Naive thymus-derived CD4-positive, alpha-beta T cell (primary cell): ENCODE data around the gene TMEM266. TPM values are rescaled to one million over a fixed set of nuclear protein-coding genes. Genes with fewer than 3 reads are reported as not detected.

Experiments
- ATAC-seq: fragments of 150-1000 bp; cut with Tn5 transposase; 2 replicates; pipeline ENCODE4 v1.10.0; 2021; ENCODE audit warnings: mild to moderate bottlenecking, moderate library complexity
- CTCF ChIA-PET: fragments of 350-600 bp; sonication (Branson Sonifier 250); formaldehyde crosslinking; loops from one replicate; lab custom pipeline; 2021; ENCODE audit warnings: antibody characterized with exemption; lab: Charles Lee
- POLR2A ChIA-PET: fragments of 350-600 bp; sonication (Branson Sonifier 250); formaldehyde crosslinking; loops from one replicate; lab custom pipeline; 2021; ENCODE audit warnings: antibody characterized with exemption, inconsistent platforms; lab: Charles Lee
- DNase-seq, 9 donors: peaks; one replicate each; pipeline versions ENCODE4 v3.0.0 to v3.0.0-alpha.2; 2020 to 2022; ENCODE audit warnings: mixed read lengths in 1 of 9
- H3K27ac ChIP-seq: one replicate; pipeline ENCODE4 v1.7.0; 2013; ENCODE audit warnings: mild to moderate bottlenecking, low read depth, low read length, moderate library complexity
- H3K27me3 ChIP-seq, 2 donors: one replicate each; pipeline ENCODE4 v1.7.0; 2013; ENCODE audit warnings: low read length in 2 of 2, mild to moderate bottlenecking in 2 of 2, moderate library complexity in 2 of 2; ENCODE audit not compliant: control insufficient read depth in 2 of 2, insufficient read depth in 2 of 2
- H3K36me3 ChIP-seq, 3 experiments: 1 replicate in 2 of 3; 2 replicates in 1 of 3; pipeline ENCODE4 v1.7.0; 2013; ENCODE audit warnings: low read length in 3 of 3, mild to moderate bottlenecking in 3 of 3, moderate library complexity in 1 of 3; ENCODE audit not compliant: insufficient read depth in 3 of 3, control insufficient read depth in 2 of 3
- H3K4me1 ChIP-seq, 2 donors: one replicate each; pipeline ENCODE4 v1.7.0; 2013; ENCODE audit warnings: low read length in 2 of 2, mild to moderate bottlenecking in 2 of 2, moderate library complexity in 1 of 2; ENCODE audit not compliant: control insufficient read depth in 2 of 2, insufficient read depth in 2 of 2
- H3K4me3 ChIP-seq: 2 replicates; pipeline ENCODE4 v1.7.0; 2013; ENCODE audit warnings: mild to moderate bottlenecking, low read length
- H3K9me3 ChIP-seq, 3 experiments: 1 replicate in 2 of 3; 2 replicates in 1 of 3; pipeline ENCODE4 v1.7.0; 2013; ENCODE audit warnings: low read length in 3 of 3; ENCODE audit not compliant: control insufficient read depth in 2 of 3
- H3K27ac Mint-ChIP-seq, 9 donors: one replicate each; pipeline ENCODE4 v1.8.0; 2020 to 2022; ENCODE audit warnings: mixed read lengths in 9 of 9, mild to moderate bottlenecking in 8 of 9, moderate library complexity in 5 of 9, inconsistent platforms in 2 of 9
- H3K27me3 Mint-ChIP-seq, 5 donors: one replicate each; pipeline ENCODE4 v1.8.0; 2021 to 2022; ENCODE audit warnings: mixed read lengths in 5 of 5, mild to moderate bottlenecking in 1 of 5
- H3K36me3 Mint-ChIP-seq, 5 donors: one replicate each; pipeline ENCODE4 v1.8.0; 2020 to 2022; ENCODE audit warnings: mixed read lengths in 5 of 5, mild to moderate bottlenecking in 3 of 5, inconsistent platforms in 1 of 5
- H3K4me1 Mint-ChIP-seq, 7 donors: one replicate each; pipeline ENCODE4 v1.8.0; 2020 to 2022; ENCODE audit warnings: mixed read lengths in 7 of 7, mild to moderate bottlenecking in 3 of 7, inconsistent platforms in 1 of 7
- H3K4me3 Mint-ChIP-seq, 10 donors: one replicate each; pipeline ENCODE4 v1.8.0; 2020 to 2022; ENCODE audit warnings: mild to moderate bottlenecking in 10 of 10, mixed read lengths in 10 of 10, moderate library complexity in 6 of 10, inconsistent platforms in 2 of 10
- H3K9me3 Mint-ChIP-seq, 11 donors: one replicate each; pipeline ENCODE4 v1.8.0; 2020 to 2022; ENCODE audit warnings: mixed read lengths in 11 of 11, mild to moderate bottlenecking in 4 of 11, inconsistent platforms in 1 of 11, moderate library complexity in 1 of 11
- intact Hi-C, 2 donors: fragments of 100-400 bp; cut with micrococcal nuclease; formaldehyde crosslinking; loops; one replicate each; pipeline ENCODE4 v1.15.1; 2023
- polyA plus RNA-seq, 2 donors: library from polyadenylated mRNA; unstranded; fragments of 300-500 nt; fragmentation: Illumina TruSeq; gene quantifications; one replicate each; pipeline ENCODE4 v1.2.3, GENCODE V29; 2021
- total RNA-seq, 6 experiments: library from RNA in 5 of 6; stranded (reverse) in 5 of 6; gene quantifications; 1 replicate in 5 of 6; 2 replicates in 1 of 6; pipeline ENCODE4 v1.2.3 and lab custom pipeline; 2021 to 2026

Gene TMEM266
- total and polyA plus RNA-seq, 7 experiments from 2014 or later: not detected

GRCh38 chr15:76233921-76234320 is 174.1 kb downstream of the TMEM266 start:
- DNase-seq (no peak), ATAC-seq (no peak)
- H3K36me3 Mint-ChIP-seq: peaks cover 0 to 19% (median 12%) of the 10 kb centered on the region in 5 donors
- H3K27ac Mint-ChIP-seq: no peak overlapping the region
- H3K27me3 Mint-ChIP-seq: no peaks in the 10 kb centered on the region
- H3K36me3 ChIP-seq: peaks cover 0 to 10% (median 6%) of the 10 kb centered on the region in 3 experiments
- ChIA-PET CTCF (no interaction called here), POLR2A (no interaction called here)
- H3K9me3 ChIP-seq: no peaks in the 10 kb centered on the region
- peaks cover 0 to 3% (median 0%) of the 10 kb centered on the region in 7 donors for H3K4me1 Mint-ChIP-seq
- H3K27me3 ChIP-seq: no peaks in the 10 kb centered on the region
- H3K4me1 ChIP-seq: no peaks in the 10 kb centered on the region
- no peaks in the 10 kb centered on the region for H3K9me3 Mint-ChIP-seq
- intact Hi-C loops: loop anchor here (2.0 to 10.0 kb wide), 2 partner anchors 633 to 701 kb away; partner anchors contain the start of gene RCN2 (in 1 of the 2)
- no peak overlapping the region for H3K27ac ChIP-seq
- no peak overlapping the region for H3K4me3 Mint-ChIP-seq
- no peak overlapping the region for H3K4me3 ChIP-seq

GRCh38 chr15:76234337-76234889 is 174.6 kb downstream of the TMEM266 start:
- Histone ChIP-seq H3K27ac (no peak overlapping the region), H3K36me3 (peaks cover 0 to 6% (median 5%) of the 10 kb centered on the region in 3 experiments), H3K27me3 (no peaks in the 10 kb centered on the region), H3K4me1 (no peaks in the 10 kb centered on the region), H3K4me3 (no peak overlapping the region), H3K9me3 (no peaks in the 10 kb centered on the region)
- intact Hi-C loops: loop anchor here (2.0 to 10.0 kb wide), 2 partner anchors 632 to 700 kb away; partner anchors contain the start of gene RCN2 (in 1 of the 2)
- Mint-ChIP-seq H3K27ac (no peak overlapping the region), H3K4me1 (peaks cover 0 to 3% (median 0%) of the 10 kb centered on the region in 7 donors), H3K27me3 (no peaks in the 10 kb centered on the region), H3K36me3 (peaks cover 0 to 17% (median 12%) of the 10 kb centered on the region in 5 donors), H3K9me3 (no peaks in the 10 kb centered on the region), H3K4me3 (no peak overlapping the region)
- ATAC-seq (no peak), DNase-seq (no peak)
- ChIA-PET CTCF (no interaction called here), POLR2A (no interaction called here)

- Histone ChIP-seq H3K36me3 (peaks cover 0 to 6% (median 5%) of the 10 kb centered on the region in 3 experiments), H3K9me3 (no peaks in the 10 kb centered on the region), H3K27ac (no peak overlapping the region), H3K4me1 (no peaks in the 10 kb centered on the region), H3K4me3 (no peak overlapping the region), H3K27me3 (no peaks in the 10 kb centered on the region)
- ChIA-PET POLR2A (no interaction called here), CTCF (interaction anchor here (0.8 to 1.0 kb wide), 3 partner anchors 8 to 12 kb away, joined by 3 to 4 read pairs (median 3); no protein-coding TSS in a partner anchor)
- Mint-ChIP-seq H3K36me3 (peaks cover 0 to 17% (median 12%) of the 10 kb centered on the region in 5 donors), H3K27me3 (no peaks in the 10 kb centered on the region), H3K4me1 (peaks cover 0 to 3% (median 0%) of the 10 kb centered on the region in 7 donors), H3K9me3 (no peaks in the 10 kb centered on the region), H3K27ac (no peak overlapping the region), H3K4me3 (no peak overlapping the region)
- intact Hi-C loops: loop anchor here (1.0 to 10.0 kb wide), 6 partner anchors 52 to 699 kb away; partner anchors contain the start of genes ISL2 (in 1 of the 2) and RCN2 (in 1 of the 2)
- DNase-seq: peak in 6 of 9 donors; percentile 4 to 49 (median 28)
- ATAC-seq: peak; percentile 54
These were observed 175.5 kb downstream of the TMEM266 start for GRCh38 chr15:76235186-76235826.

DNA sequence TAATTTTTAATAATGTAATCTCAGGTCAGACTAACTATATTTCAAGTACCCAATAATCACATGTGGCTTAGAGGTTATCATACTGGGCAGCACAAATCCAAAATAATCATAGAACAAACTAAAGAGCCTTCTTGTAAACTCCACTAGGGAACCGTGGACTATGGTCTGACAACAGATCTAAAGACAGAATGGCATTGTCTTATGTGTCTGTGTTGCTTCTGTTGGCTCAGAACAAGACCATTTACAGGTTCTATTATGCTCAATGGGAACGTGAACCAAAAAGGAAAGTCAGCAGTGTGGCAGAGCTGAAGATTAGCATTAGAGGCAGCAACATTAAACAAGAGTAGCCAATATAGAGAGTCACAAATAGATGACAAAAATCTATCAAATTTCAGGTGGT is 176.6 kb downstream of the TMEM266 start:
- ATAC-seq (no peak), DNase-seq (no peak)
- H3K27ac Mint-ChIP-seq: no peak overlapping the region
- POLR2A ChIA-PET: no interaction called here
- CTCF ChIA-PET: no interaction called here
- intact Hi-C loops: loop anchor here (5.0 to 10.0 kb wide), 3 partner anchors 51 to 698 kb away; partner anchors contain the start of genes ISL2 (in 1 of the 2) and RCN2 (in 1 of the 2)
- H3K27ac ChIP-seq: no peak overlapping the region
- H3K4me1 Mint-ChIP-seq: peaks cover 0 to 3% (median 0%) of the 10 kb centered on the region in 7 donors
- H3K27me3 ChIP-seq: no peaks in the 10 kb centered on the region
- no peaks in the 10 kb centered on the region for H3K9me3 ChIP-seq
- peaks cover 0 to 14% (median 5%) of the 10 kb centered on the region in 5 donors for H3K36me3 Mint-ChIP-seq
- no peak overlapping the region for H3K4me3 ChIP-seq
- no peaks in the 10 kb centered on the region for H3K9me3 Mint-ChIP-seq
- no peaks in the 10 kb centered on the region for H3K27me3 Mint-ChIP-seq
- H3K4me3 Mint-ChIP-seq: no peak overlapping the region
- no peaks in the 10 kb centered on the region for H3K36me3 ChIP-seq
- no peaks in the 10 kb centered on the region for H3K4me1 ChIP-seq

DNA sequence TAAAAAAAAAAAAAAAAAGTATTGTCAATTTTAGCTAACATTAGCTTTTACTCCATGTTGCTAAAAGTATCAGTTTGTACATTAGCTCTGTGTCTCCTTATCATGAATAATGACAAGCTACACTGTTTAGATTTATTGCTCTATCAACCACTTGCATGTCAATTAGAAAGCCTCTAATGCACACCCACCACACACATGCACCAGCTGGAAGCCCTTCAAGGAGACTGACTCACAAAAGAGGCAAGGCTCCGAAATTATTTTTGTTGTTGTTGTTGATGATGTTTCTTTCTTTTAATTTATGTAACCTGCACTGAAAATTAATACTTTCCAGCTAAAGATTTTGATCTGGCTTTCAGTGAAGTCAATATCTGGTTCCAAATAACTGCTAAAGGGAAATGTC is 180.0 kb downstream of the TMEM266 start:
- Mint-ChIP-seq H3K36me3 (peaks cover 0 to 11% (median 8%) of the 10 kb centered on the region in 5 donors), H3K27ac (no peak overlapping the region), H3K27me3 (no peaks in the 10 kb centered on the region), H3K4me1 (peaks cover 0 to 2% (median 0%) of the 10 kb centered on the region in 7 donors), H3K9me3 (no peaks in the 10 kb centered on the region), H3K4me3 (no peak overlapping the region)
- POLR2A ChIA-PET: no interaction called here
- H3K4me3 ChIP-seq: no peak overlapping the region
- intact Hi-C loops: loop anchor here (5.0 to 10.0 kb wide), 3 partner anchors 48 to 695 kb away; partner anchors contain the start of genes ISL2 (in 1 of the 2) and RCN2 (in 1 of the 2)
- no peaks in the 10 kb centered on the region for H3K4me1 ChIP-seq
- no peaks in the 10 kb centered on the region for H3K9me3 ChIP-seq
- H3K36me3 ChIP-seq: no peaks in the 10 kb centered on the region
- no peak for DNase-seq
- no peaks in the 10 kb centered on the region for H3K27me3 ChIP-seq
- CTCF ChIA-PET: interaction anchor here (0.5 kb wide), 1 partner anchor 150 kb away, joined by 4 read pairs; no protein-coding TSS in a partner anchor
- no peak overlapping the region for H3K27ac ChIP-seq
- ATAC-seq: no peak

DNA sequence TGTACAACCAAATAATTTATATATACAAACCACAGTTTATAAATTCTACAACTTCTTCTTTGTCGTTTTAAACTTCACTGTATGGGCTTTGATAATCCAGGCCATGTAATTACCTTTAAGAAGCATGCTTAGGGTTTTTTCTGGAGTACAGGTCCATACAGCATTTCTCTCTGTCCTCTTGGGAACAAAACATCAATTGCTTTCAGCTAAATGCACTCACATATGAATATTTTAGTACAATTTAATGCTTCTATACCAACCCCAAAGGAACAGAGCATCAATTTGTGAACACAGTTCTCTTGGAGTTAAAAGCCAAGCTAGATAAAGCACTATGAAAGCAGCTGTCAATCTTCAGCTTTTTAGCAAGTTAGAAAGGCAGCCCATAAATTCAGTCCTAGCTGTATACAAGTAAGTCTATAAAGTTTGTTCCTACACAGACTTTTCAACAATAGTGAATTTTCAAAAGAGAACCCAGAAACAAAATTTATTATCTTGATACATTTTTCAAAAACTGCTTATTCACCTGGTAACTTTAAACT is 185.4 kb downstream of the TMEM266 start:
- H3K4me1 Mint-ChIP-seq: peaks cover 0 to 1% (median 0%) of the 10 kb centered on the region in 7 donors
- peaks cover 0 to 12% (median 8%) of the 10 kb centered on the region in 5 donors for H3K36me3 Mint-ChIP-seq
- no peak for ATAC-seq
- Histone ChIP-seq H3K4me1 (no peaks in the 10 kb centered on the region), H3K4me3 (no peak overlapping the region), H3K9me3 (no peaks in the 10 kb centered on the region), H3K36me3 (no peaks in the 10 kb centered on the region), H3K27me3 (no peaks in the 10 kb centered on the region), H3K27ac (no peak overlapping the region)
- no peak overlapping the region for H3K4me3 Mint-ChIP-seq
- ChIA-PET CTCF (no interaction called here), POLR2A (no interaction called here)
- intact Hi-C loops: no loop called here
- H3K9me3 Mint-ChIP-seq: no peaks in the 10 kb centered on the region
- H3K27me3 Mint-ChIP-seq: no peaks in the 10 kb centered on the region
- no peak overlapping the region for H3K27ac Mint-ChIP-seq
- no peak for DNase-seq
